Activated B cell treated with CpG ODN at 0.5 μM for 24 hours (primary cell): ENCODE measurements around the gene IGLL5. TPM values are rescaled to one million over a fixed set of nuclear protein-coding genes. Genes with fewer than 3 reads are reported as not detected.

Experiments used
- ATAC-seq: fragments of 200-7000 bp; cut with Tn5 transposase; one replicate; pipeline ENCODE4 v1.10.0; 2021; ENCODE audit warnings: low read depth, mild to moderate bottlenecking, moderate library complexity
- CTCF ChIA-PET: fragments of 350-600 bp; sonication (Branson Sonifier 250); formaldehyde crosslinking; loops from one replicate; lab custom pipeline; 2021; ENCODE audit warnings: antibody characterized with exemption; lab: Charles Lee
- POLR2A ChIA-PET: fragments of 350-600 bp; sonication (Branson Sonifier 250); formaldehyde crosslinking; loops from one replicate; lab custom pipeline; 2021; ENCODE audit warnings: antibody characterized with exemption; lab: Charles Lee
- DNase-seq: peaks from one replicate; pipeline ENCODE4 v3.0.0; 2022
- H3K27ac Mint-ChIP-seq: one replicate; pipeline ENCODE4 v1.8.0; 2020; ENCODE audit warnings: mixed read lengths
- H3K27me3 Mint-ChIP-seq: one replicate; pipeline ENCODE4 v1.8.0; 2021; ENCODE audit warnings: mixed read lengths
- H3K36me3 Mint-ChIP-seq: one replicate; pipeline ENCODE4 v1.8.0; 2021; ENCODE audit warnings: low read depth, mixed read lengths
- H3K4me1 Mint-ChIP-seq: one replicate; pipeline ENCODE4 v1.8.0; 2021; ENCODE audit warnings: mixed read lengths
- H3K4me3 Mint-ChIP-seq: one replicate; pipeline ENCODE4 v1.8.0; 2020; ENCODE audit warnings: mild to moderate bottlenecking, mixed read lengths
- H3K9me3 Mint-ChIP-seq: one replicate; pipeline ENCODE4 v1.8.0; 2020; ENCODE audit warnings: mixed read lengths
- intact Hi-C: fragments of 100-400 bp; cut with micrococcal nuclease; formaldehyde crosslinking; loops from one replicate; pipeline ENCODE4 v1.15.1; 2024
- total RNA-seq: library from RNA; stranded (reverse); gene quantifications from 2 replicates; pipeline ENCODE4 v1.2.3, GENCODE V29; 2022
- TF ChIP-seq, protein P1 (sequence below): fragments of 200-600 bp; IDR thresholded peaks from one replicate; pipeline ENCODE4 v1.8.0; 2022; ENCODE audit warnings: antibody characterized with exemption, mild to moderate bottlenecking

Gene IGLL5
- total RNA-seq, 1 donor from 2014 or later, result 189 TPM

DNA sequence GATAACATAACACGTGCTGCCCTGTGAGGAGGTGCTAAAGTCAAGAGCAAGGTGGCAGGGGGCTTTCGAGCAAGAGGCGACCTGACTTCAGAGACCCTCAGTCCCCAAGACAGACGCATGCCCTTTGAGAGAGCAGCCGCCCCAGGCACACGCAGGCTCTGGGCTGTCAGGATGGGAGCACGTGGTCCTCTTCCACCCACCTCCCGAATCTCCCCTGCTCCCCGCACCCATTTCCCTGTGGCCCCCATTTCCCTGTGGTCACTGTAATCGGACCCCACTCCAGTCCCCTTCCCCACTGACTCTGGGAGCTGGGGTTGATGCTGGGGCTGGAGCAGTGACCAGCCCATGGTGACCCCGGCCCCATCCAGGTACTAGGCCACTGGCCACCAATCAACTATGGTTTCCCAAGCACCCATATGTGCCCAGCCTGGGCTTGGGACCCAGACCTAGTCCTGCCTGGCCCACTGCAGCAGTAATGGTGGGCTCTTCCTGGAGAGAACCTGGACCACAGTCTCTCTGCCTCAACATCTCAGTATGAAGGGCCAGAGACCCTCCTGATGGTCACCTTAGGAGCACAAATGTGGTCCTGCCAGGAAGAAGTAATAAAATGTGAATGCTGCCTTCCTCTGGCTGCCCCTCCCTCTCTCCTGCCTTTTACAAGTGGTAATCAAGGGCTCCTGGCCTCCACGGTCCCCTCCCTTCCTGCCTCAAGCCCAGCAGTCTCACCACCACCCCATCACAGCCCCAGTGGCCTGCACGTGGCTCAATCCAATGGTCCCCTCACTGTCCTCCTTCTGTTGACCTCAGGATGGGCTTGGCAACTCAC lies 39.0 kb downstream of the IGLL5 start:
- Mint-ChIP-seq H3K9me3 (no peaks in the 10 kb centered on the region), H3K4me1 (peaks cover 100% of the 10 kb centered on the region), H3K27ac (peak overlapping the region; percentile 96), H3K27me3 (no peaks in the 10 kb centered on the region), H3K36me3 (no peaks in the 10 kb centered on the region), H3K4me3 (peak overlapping the region; percentile 24)
- POLR2A ChIA-PET, result interaction anchor here (0.6 to 2.6 kb wide), 2 partner anchors 9 to 10 kb away, joined by 4 to 9 read pairs; no protein-coding TSS in a partner anchor
- TF ChIP-seq, protein P1, sequence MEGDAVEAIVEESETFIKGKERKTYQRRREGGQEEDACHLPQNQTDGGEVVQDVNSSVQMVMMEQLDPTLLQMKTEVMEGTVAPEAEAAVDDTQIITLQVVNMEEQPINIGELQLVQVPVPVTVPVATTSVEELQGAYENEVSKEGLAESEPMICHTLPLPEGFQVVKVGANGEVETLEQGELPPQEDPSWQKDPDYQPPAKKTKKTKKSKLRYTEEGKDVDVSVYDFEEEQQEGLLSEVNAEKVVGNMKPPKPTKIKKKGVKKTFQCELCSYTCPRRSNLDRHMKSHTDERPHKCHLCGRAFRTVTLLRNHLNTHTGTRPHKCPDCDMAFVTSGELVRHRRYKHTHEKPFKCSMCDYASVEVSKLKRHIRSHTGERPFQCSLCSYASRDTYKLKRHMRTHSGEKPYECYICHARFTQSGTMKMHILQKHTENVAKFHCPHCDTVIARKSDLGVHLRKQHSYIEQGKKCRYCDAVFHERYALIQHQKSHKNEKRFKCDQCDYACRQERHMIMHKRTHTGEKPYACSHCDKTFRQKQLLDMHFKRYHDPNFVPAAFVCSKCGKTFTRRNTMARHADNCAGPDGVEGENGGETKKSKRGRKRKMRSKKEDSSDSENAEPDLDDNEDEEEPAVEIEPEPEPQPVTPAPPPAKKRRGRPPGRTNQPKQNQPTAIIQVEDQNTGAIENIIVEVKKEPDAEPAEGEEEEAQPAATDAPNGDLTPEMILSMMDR, result no peak
- intact Hi-C loops, result no loop called here
- DNase-seq, result no peak
- ATAC-seq, result no peak
- CTCF ChIA-PET, result no interaction called here

DNA sequence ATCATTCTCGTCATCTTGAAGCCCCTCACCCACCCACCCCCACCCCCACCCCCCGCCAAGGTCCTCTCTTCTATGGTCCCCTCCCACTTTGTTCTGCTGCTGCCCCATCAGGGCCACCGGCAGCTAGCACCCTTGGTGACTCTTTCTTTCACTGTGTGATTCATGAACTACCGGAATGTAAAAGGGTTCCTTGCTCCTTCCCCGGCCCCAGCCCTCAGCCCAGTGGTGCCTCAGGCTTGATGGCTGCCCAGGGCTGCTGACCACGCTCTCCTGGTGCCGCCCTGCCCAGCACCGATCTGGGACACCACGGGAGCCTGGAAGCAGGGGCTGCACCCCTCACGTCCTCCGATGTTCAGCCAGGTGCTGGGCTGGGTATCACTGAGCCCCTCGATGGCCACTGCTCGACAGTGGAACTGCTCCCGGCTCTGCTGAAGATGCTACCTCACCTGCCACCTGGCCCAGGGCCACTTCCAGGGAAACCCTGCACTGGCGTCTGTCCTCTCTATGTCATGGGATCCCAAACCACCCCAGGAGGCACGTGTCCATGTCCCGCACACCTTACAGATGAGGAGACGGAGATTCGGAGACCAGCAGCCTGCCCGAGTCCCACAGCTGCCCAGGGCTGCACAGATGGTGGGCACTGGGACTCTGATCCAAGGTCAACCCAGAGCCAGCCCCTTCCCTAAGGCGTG lies 39.7 kb downstream of the IGLL5 start:
- no peaks in the 10 kb centered on the region for H3K27me3 Mint-ChIP-seq
- no peak for ATAC-seq
- peak overlapping the region; percentile 96 for H3K27ac Mint-ChIP-seq
- TF ChIP-seq, protein P1, result no peak
- peaks cover 100% of the 10 kb centered on the region for H3K4me1 Mint-ChIP-seq
- ChIA-PET POLR2A (interaction anchor here (0.6 to 18.5 kb wide), 8 partner anchors 10 to 69 kb away, joined by 3 to 701 read pairs (median 70); partner anchors contain the start of gene IGLL5), CTCF (interaction anchor here (17.9 kb wide), 1 partner anchor 45 kb away, joined by 365 read pairs; the partner anchor contains the start of gene IGLL5)
- H3K36me3 Mint-ChIP-seq, result no peaks in the 10 kb centered on the region
- no peaks in the 10 kb centered on the region for H3K9me3 Mint-ChIP-seq
- no peak overlapping the region for H3K4me3 Mint-ChIP-seq
- no peak for DNase-seq
- intact Hi-C loops, result no loop called here

DNA sequence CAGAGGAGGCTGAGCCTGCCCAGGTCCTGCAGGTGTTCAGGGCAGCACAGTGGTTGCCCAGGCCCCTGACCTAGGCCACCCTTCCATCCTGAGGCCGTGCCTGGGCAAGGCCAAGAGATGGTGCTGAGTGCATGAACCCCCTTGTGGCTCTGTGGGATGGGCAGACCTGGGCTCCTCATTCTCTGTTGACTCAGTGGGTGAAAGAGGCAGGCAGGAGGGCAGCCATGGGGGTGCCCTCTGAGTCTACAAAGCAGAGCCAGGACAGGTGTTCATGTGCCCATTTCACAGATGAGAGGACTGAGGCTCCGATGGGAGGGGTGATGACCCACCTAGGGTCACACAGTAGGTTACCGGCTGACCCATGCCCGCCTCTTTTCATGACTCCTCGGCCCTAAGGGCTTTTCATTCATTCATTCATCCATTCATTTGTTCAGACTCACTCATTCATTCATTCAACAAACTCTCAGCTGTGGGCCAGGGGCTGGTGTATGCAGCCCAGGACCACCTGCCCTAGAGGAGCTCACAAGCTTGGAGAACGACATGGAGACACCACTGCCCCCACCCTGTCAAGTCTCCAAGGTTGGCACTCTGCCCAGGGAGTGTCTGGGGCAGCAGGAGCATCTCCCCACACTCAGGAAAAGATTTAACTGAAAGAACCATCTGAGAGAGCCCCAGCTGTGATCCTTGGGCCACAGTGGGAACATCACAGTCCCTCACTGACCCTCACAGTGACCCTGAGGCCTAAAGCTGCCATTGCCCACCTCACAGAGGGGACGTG lies 40.5 kb downstream of the IGLL5 start:
- TF ChIP-seq, protein P1, result no peak
- ChIA-PET POLR2A (interaction anchor here (0.6 to 18.5 kb wide), 16 partner anchors 11 to 732 kb away, joined by 3 to 701 read pairs (median 10); partner anchors contain the start of gene IGLL5), CTCF (interaction anchor here (0.9 to 17.9 kb wide), 9 partner anchors 10 to 117 kb away, joined by 3 to 365 read pairs (median 4); partner anchors contain the start of gene IGLL5)
- H3K27me3 Mint-ChIP-seq, result no peaks in the 10 kb centered on the region
- ATAC-seq, result no peak
- H3K27ac Mint-ChIP-seq, result peak overlapping the region; percentile 96
- H3K36me3 Mint-ChIP-seq, result no peaks in the 10 kb centered on the region
- intact Hi-C loops, result loop anchor here (1.0 kb wide), 3 partner anchors 14 to 25 kb away; no protein-coding TSS in a partner anchor
- H3K4me3 Mint-ChIP-seq, result peak overlapping the region; percentile 56
- no peak for DNase-seq
- H3K4me1 Mint-ChIP-seq, result peaks cover 100% of the 10 kb centered on the region
- no peaks in the 10 kb centered on the region for H3K9me3 Mint-ChIP-seq

DNA sequence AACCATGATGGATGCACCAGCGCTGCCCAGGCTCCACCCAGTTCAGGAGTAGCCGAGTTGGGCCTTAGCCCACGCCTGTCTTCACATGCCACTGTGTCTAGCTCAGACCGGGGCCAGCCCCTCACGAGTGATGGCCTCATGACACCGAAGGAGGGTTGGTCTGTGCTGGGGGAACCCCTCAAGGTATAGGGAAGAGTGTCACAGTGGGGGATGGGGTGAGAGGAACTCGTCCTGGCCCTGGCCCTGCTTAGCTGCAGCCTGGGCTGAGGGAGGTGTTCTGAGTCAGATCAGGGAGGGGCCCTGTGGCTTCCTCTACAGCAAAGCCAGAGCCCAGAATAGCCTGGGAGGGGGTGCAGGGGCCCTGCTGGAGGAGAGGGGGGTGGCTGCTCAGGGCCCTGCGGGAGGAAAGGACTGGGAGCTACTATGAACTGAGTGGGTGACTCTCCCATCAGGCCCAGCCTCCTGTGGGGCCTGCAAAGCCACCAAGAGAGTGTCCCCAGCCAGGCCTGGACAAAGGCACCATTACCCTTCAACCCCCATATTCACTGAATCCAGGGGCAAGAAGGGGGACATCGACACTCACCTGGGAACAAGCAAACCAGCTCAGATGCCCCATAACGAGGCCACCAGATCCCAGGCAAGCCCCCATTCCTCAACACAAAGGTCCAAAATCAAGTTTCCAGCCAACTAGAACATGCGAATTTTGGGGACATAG lies 41.2 kb downstream of the IGLL5 start:
- Mint-ChIP-seq H3K4me3 (peak overlapping the region; percentile 56), H3K4me1 (peaks cover 100% of the 10 kb centered on the region), H3K27ac (peak overlapping the region; percentile 96), H3K36me3 (no peaks in the 10 kb centered on the region), H3K27me3 (no peaks in the 10 kb centered on the region), H3K9me3 (no peaks in the 10 kb centered on the region)
- TF ChIP-seq, protein P1, result no peak
- ChIA-PET POLR2A (interaction anchor here (0.5 to 18.5 kb wide), 18 partner anchors 11 to 823 kb away, joined by 3 to 701 read pairs (median 7); partner anchors contain the start of gene IGLL5), CTCF (interaction anchor here (0.9 to 17.9 kb wide), 10 partner anchors 9 to 118 kb away, joined by 3 to 365 read pairs (median 4); partner anchors contain the start of gene IGLL5)
- ATAC-seq (peak; percentile 91), DNase-seq (peak; percentile 71)
- intact Hi-C loops, result loop anchor here (1.0 kb wide), 3 partner anchors 13 to 26 kb away; no protein-coding TSS in a partner anchor
